HepG2 (cell line): ENCODE results near the gene RAB3A. TPM values are rescaled to one million over a fixed set of nuclear protein-coding genes. Genes with fewer than 3 reads are reported as not detected.

ENCODE experiments used
- ATAC-seq: fragments of 200-7000 bp; cut with Tn5 transposase; 3 replicates; pipeline ENCODE4 v1.9.1; 2020; ENCODE audit warnings: mild to moderate bottlenecking, moderate library complexity
- BruUV-seq: library from RNA; stranded (reverse); fragments of 400-500 nt; replicated peaks from 2 replicates; lab custom pipeline; 2021; lab: Mats Ljungman, UMichigan
- CTCF ChIA-PET: fragments of 300-600 bp; formaldehyde crosslinking; extraction: SDS; loops from one replicate; lab custom pipeline; 2021; ENCODE audit warnings: low total read pairs, inconsistent platforms, low intra/inter-chr PET ratio; lab: Yijun Ruan, JAX
- POLR2A ChIA-PET: fragments of 350-600 bp; sonication (Branson Sonifier 250); formaldehyde crosslinking; loops from one replicate; lab custom pipeline; 2020; ENCODE audit warnings: antibody characterized with exemption, inconsistent platforms; lab: Yijun Ruan, JAX
- DNase-seq: peaks from one replicate; pipeline ENCODE4 v3.0.0-alpha.2; 2015; ENCODE audit warnings: low spot score
- FAIRE-seq: peaks from 3 replicates; lab custom pipeline; 2011; peaks lifted over from hg19 to GRCh38; lab: Jason Lieb, UNC
- H2AFZ ChIP-seq: one replicate; pipeline ENCODE4 v1.6.1; 2011; ENCODE audit warnings: low read length, inconsistent platforms
- H3K27ac ChIP-seq: fragments of 300-600 bp; 3 replicates; pipeline ENCODE4 v1.8.0; 2011; ENCODE audit warnings: mixed run types, mild to moderate bottlenecking, mixed read lengths, low read length, inconsistent platforms; ENCODE audit not compliant: insufficient read depth; ENCODE audit errors: extremely low read length
- H3K27me3 ChIP-seq, 2 experiments: fragments of 200-600 bp in 1 of 2; 2 replicates in 1 of 2; 3 replicates in 1 of 2; pipeline versions ENCODE4 v1.6.0 to v1.8.0; 2011; ENCODE audit warnings: low read length in 2 of 2, mild to moderate bottlenecking in 2 of 2, moderate library complexity in 2 of 2, inconsistent platforms in 1 of 2; ENCODE audit not compliant: insufficient read depth in 2 of 2, control insufficient read depth in 1 of 2
- H3K36me3 ChIP-seq, 2 experiments: fragments of 200-600 bp in 1 of 2; replicated peaks in 1 of 2; 2 replicates in 1 of 2; 3 replicates in 1 of 2; pipeline versions ENCODE4 v1.5.1 to v1.8.0; 2011; ENCODE audit warnings: low read length in 2 of 2, inconsistent platforms in 1 of 2; ENCODE audit not compliant: insufficient read depth in 2 of 2, control insufficient read depth in 1 of 2
- H3K4me1 ChIP-seq: 2 replicates; pipeline ENCODE4 v1.5.1; 2012; ENCODE audit warnings: low read length, inconsistent platforms; ENCODE audit not compliant: insufficient read depth
- H3K4me2 ChIP-seq: 2 replicates; pipeline ENCODE4 v1.6.0; 2011; ENCODE audit warnings: low read depth, low read length, inconsistent platforms
- H3K4me3 ChIP-seq, 3 experiments: fragments of 200-600 bp in 1 of 3; sonication (generic), shearing (Covaris generic) in 1 of 3; replicated peaks in 1 of 3; 2 replicates each; pipeline ENCODE4 v1.5.1; 2011 to 2016; ENCODE audit warnings: low read length in 3 of 3, inconsistent platforms in 2 of 3, low read depth in 2 of 3, mild to moderate bottlenecking in 2 of 3, control low read depth in 1 of 3, mixed read lengths in 1 of 3; ENCODE audit not compliant: insufficient read depth in 1 of 3
- H3K79me2 ChIP-seq: one replicate; pipeline ENCODE4 v1.6.1; 2011; ENCODE audit warnings: low read length, inconsistent platforms; ENCODE audit not compliant: insufficient read depth
- H3K9ac ChIP-seq: 2 replicates; pipeline ENCODE4 v1.6.0; 2011; ENCODE audit warnings: mild to moderate bottlenecking, low read depth, low read length, inconsistent platforms; ENCODE audit not compliant: insufficient read depth
- H3K9me3 ChIP-seq: 2 replicates; pipeline ENCODE4 v1.5.1; 2012; ENCODE audit warnings: mild to moderate bottlenecking, low read length
- H4K20me1 ChIP-seq: 2 replicates; pipeline ENCODE4 v1.6.0; 2011; ENCODE audit warnings: inconsistent platforms, mild to moderate bottlenecking, low read length, moderate library complexity; ENCODE audit not compliant: insufficient read depth
- FOXA1 ChIP-seq, 2 experiments: fragments of 450-650 bp in 1 of 2; sonication (generic) in 1 of 2; formaldehyde crosslinking in 1 of 2; IDR thresholded peaks; 2 replicates each; pipeline versions ENCODE4 v1.4.0 to v1.6.1; 2016 to 2020; ENCODE audit warnings: missing genetic modification reagents in 1 of 2
- FOXJ3 ChIP-seq: sonication (generic); formaldehyde crosslinking; IDR thresholded peaks from 2 replicates; pipeline ENCODE4 v1.4.0; 2020; ENCODE audit warnings: missing genetic modification reagents, mild to moderate bottlenecking, borderline replicate concordance
- HES4 ChIP-seq: sonication (generic); formaldehyde crosslinking; IDR thresholded peaks from 2 replicates; pipeline ENCODE4 v1.9.0; 2021; ENCODE audit warnings: mild to moderate bottlenecking, missing genetic modification reagents, borderline replicate concordance
- HNRNPH1 ChIP-seq: fragments of 200-400 bp; formaldehyde crosslinking; optimal IDR thresholded peaks from 2 replicates; pipeline ENCODE3; 2017; ENCODE audit warnings: mild to moderate bottlenecking, low read depth, low read length
- HOXA5 ChIP-seq: sonication (generic); formaldehyde crosslinking; IDR thresholded peaks from 2 replicates; pipeline ENCODE4 v1.4.0; 2020; ENCODE audit warnings: missing genetic modification reagents
- KMT2B ChIP-seq: IDR thresholded peaks from 2 replicates; pipeline ENCODE4 v1.6.1; 2016; ENCODE audit warnings: missing genetic modification reagents, missing compliant biosample characterization
- SRSF1 ChIP-seq: fragments of 200-400 bp; formaldehyde crosslinking; optimal IDR thresholded peaks from 2 replicates; pipeline ENCODE3; 2017; ENCODE audit warnings: mild to moderate bottlenecking, low read depth, low read length, moderate library complexity
- ZBTB8A ChIP-seq: sonication (generic); formaldehyde crosslinking; IDR thresholded peaks from 2 replicates; pipeline ENCODE4 v1.4.0; 2020; ENCODE audit warnings: mild to moderate bottlenecking, low read depth, missing genetic modification reagents, borderline replicate concordance
- ZNF777 ChIP-seq: sonication (generic); formaldehyde crosslinking; IDR thresholded peaks from 2 replicates; pipeline ENCODE4 v1.4.0; 2020; ENCODE audit warnings: missing genetic modification reagents
- WGBS: methylation state at CpG from one replicate; pipeline ENCODE4 v1.1.6; 2017; ENCODE audit warnings: low lambda C conversion rate; 5-methylcytosine and 5-hydroxymethylcytosine counted together
- in situ Hi-C: cut with HindIII; loops from 2 replicates; pipeline ENCODE4 v1.10.0; 2017; ENCODE audit warnings: low pct_unique_long_range_greater_than_20kb; ENCODE audit not compliant: extremely low pct_ligation_motif_present
- intact Hi-C: fragments of 100-400 bp; cut with micrococcal nuclease; formaldehyde crosslinking; loops from one replicate; pipeline ENCODE4 v1.10.0; 2022; ENCODE audit not compliant: unreplicated experiment
- polyA plus RNA-seq, 8 experiments: library from polyadenylated mRNA; depleted of rRNA in 3 of 8; stranded (reverse) in 7 of 8; unstranded in 1 of 8; fragments of >200 nt; fragmentation: Illumina TruSeq in 4 of 8; extraction: Trizol in 4 of 8; gene quantifications; 2 replicates each; pipeline versions ENCODE4 v1.2.1 to v1.2.3, GENCODE V29; 2011 to 2016; ENCODE audit warnings: low read depth in 4 of 8, missing spikeins in 1 of 8, mixed read lengths in 1 of 8; ENCODE audit not compliant: insufficient read depth in 1 of 8
- total RNA-seq, 5 experiments: library from RNA; depleted of rRNA; stranded (reverse); fragments of >200 nt; fragmentation: Illumina TruSeq; extraction: Trizol; gene quantifications; 2 replicates each; pipeline ENCODE4 v1.2.3, GENCODE V29; 2016; ENCODE audit warnings: low read depth in 1 of 5

Gene RAB3A
- total and polyA plus RNA-seq, 2 of the 13 experiments (the other 11 are each of a cell fraction or from before 2014, with no cell fraction given), result 0.58 to 0.98 TPM

DNA sequence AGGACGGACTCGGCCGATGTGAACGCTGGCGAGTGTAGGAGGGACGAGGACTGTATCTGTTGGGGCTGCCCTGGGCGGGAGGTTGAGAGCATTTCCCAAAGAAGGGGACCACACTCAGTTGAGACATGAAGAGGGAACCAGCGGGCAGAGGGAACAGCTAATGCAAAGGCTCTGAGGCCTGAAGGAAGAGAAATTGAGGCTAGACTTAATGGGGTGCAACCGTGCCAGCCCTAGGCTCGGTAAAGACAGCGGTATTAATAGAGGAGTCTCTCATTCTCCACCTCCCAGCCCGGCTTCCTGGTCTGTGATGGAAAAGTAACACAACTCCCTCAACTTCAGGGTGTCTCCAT is 9.7 kb downstream of the RAB3A start:
- Histone ChIP-seq H3K36me3 (peaks cover 5 to 14% of the 10 kb centered on the region in 2 experiments; a peak in 3 of 5 replicates), H2AFZ (no peak overlapping the region), H3K9me3 (no peaks in the 10 kb centered on the region), H3K4me1 (peaks cover 29% of the 10 kb centered on the region), H3K4me3 (peak overlapping the region; percentile 68 to 84 (median 83); a peak in 5 of 6 replicates), H3K4me2 (peak overlapping the region; percentile 91), H3K79me2 (peaks cover 7% of the 10 kb centered on the region), H3K27me3 (no peaks in the 10 kb centered on the region; a peak in 1 of 5 replicates), H3K27ac (peak overlapping the region; percentile 73), H4K20me1 (no peaks in the 10 kb centered on the region), H3K9ac (peak overlapping the region; percentile 71)
- ChIA-PET POLR2A (no interaction called here), CTCF (no interaction called here)
- no peak for DNase-seq
- WGBS, result 85% methylated on average over 12 of the region's 12 CpGs
- intact Hi-C loops, result no loop called here
- in situ Hi-C loops, result no loop called here
- BruUV-seq, result no TSS peak
- TF ChIP-seq HES4 (CRISPR knock-in tag) (no peak), HNRNPH1 (no peak), SRSF1 (no peak), FOXA1 (IDR thresholded peaks at IDR 0.05) (no peak), FOXA1 (CRISPR knock-in tag; IDR thresholded peaks at IDR 0.05) (no peak), ZNF777 (CRISPR knock-in tag) (no peak), HOXA5 (CRISPR knock-in tag) (no peak), ZBTB8A (no peak), KMT2B (CRISPR knock-in tag) (no peak), FOXJ3 (CRISPR knock-in tag) (no peak)
- FAIRE-seq, result no peak
- no peak for ATAC-seq
